Thyroid gland (tissue), 4 donors: ENCODE measurements around the gene HEATR5A.

Source experiments
- CTCF ChIP-seq, 6 experiments: fragments of 200-600 bp in 3 of 6; fragments of 450-650 bp in 3 of 6; sonication (generic) in 3 of 6; IDR thresholded peaks; one replicate each; pipeline ENCODE4 v1.5.1; 2016 to 2019; ENCODE audit warnings: antibody characterized with exemption in 6 of 6, mild to moderate bottlenecking in 2 of 6, inconsistent platforms in 1 of 6, moderate library complexity in 1 of 6
- POLR2A ChIP-seq, 2 donors: fragments of 450-650 bp; IDR thresholded peaks; one replicate each; pipeline ENCODE4 v1.6.1; 2017; ENCODE audit warnings: antibody characterized with exemption in 2 of 2, mild to moderate bottlenecking in 2 of 2, moderate library complexity in 1 of 2

GRCh38 chr14:31261859-31262731, 158.3 kb downstream of the HEATR5A start:
- TF ChIP-seq CTCF (IDR thresholded peaks at IDR 0.05) (no peak), POLR2A (IDR thresholded peaks at IDR 0.05) (no peak)
